Sigmoid colon (tissue), 3 donors: ENCODE results near the gene NIPSNAP3A.

Experiments
- CTCF ChIP-seq, 4 experiments: fragments of 450-650 bp in 3 of 4; fragments of 200-600 bp in 1 of 4; IDR thresholded peaks; one replicate each; pipeline ENCODE4 v1.5.1; 2016 to 2019; ENCODE audit warnings: antibody characterized with exemption in 4 of 4, mild to moderate bottlenecking in 3 of 4, moderate library complexity in 2 of 4
- POLR2A ChIP-seq, 2 donors: fragments of 450-650 bp; IDR thresholded peaks; one replicate each; pipeline ENCODE4 v1.6.1; 2016; ENCODE audit warnings: antibody characterized with exemption in 2 of 2, mild to moderate bottlenecking in 2 of 2, moderate library complexity in 2 of 2

GRCh38 chr9:104776797-104777196 lies 29.3 kb downstream of the NIPSNAP3A start:
- no peak for TF ChIP-seq CTCF (IDR thresholded peaks at IDR 0.05)
- no peak for TF ChIP-seq POLR2A (IDR thresholded peaks at IDR 0.05)
